Loucy (cell line): ENCODE results near the gene JARID2.

ENCODE experiments used
- H2AFZ ChIP-seq: fragments of 200-600 bp; sonication (generic); 2 replicates; pipeline ENCODE4 v1.6.0; 2016; ENCODE audit warnings: antibody characterized with exemption, mild to moderate bottlenecking, low read length, moderate library complexity
- H3F3A ChIP-seq: fragments of 200-600 bp; 2 replicates; pipeline ENCODE4 v1.6.0; 2016; ENCODE audit warnings: antibody characterized with exemption, low read depth, mild to moderate bottlenecking
- H3K27me3 ChIP-seq: fragments of 200-600 bp; sonication (generic); 2 replicates; pipeline ENCODE4 v1.6.1; 2014; ENCODE audit warnings: low read length, mild to moderate bottlenecking; ENCODE audit not compliant: insufficient read depth, poor library complexity, severe bottlenecking
- H3K36me3 ChIP-seq: fragments of 200-600 bp; sonication (generic); 2 replicates; pipeline ENCODE4 v1.6.1; 2016; ENCODE audit warnings: low read length; ENCODE audit not compliant: insufficient read depth
- H3K4me1 ChIP-seq: fragments of 200-600 bp; sonication (generic); 2 replicates; pipeline ENCODE4 v1.5.1; 2014; ENCODE audit warnings: low read length, mild to moderate bottlenecking; ENCODE audit not compliant: insufficient read depth, poor library complexity, severe bottlenecking
- H3K4me2 ChIP-seq: fragments of 200-600 bp; sonication (generic); 2 replicates; pipeline ENCODE4 v1.6.0; 2014; ENCODE audit warnings: antibody characterized with exemption, low read length, low read depth, mild to moderate bottlenecking; ENCODE audit not compliant: poor library complexity, severe bottlenecking
- H3K4me3 ChIP-seq: fragments of 200-600 bp; sonication (generic); 2 replicates; pipeline ENCODE4 v1.5.1; 2014; ENCODE audit warnings: low read length, mild to moderate bottlenecking, mixed read lengths; ENCODE audit not compliant: poor library complexity, severe bottlenecking
- H3K79me2 ChIP-seq: fragments of 200-600 bp; sonication (generic); 2 replicates; pipeline ENCODE4 v1.6.1; 2014; ENCODE audit warnings: low read length; ENCODE audit not compliant: insufficient read depth
- H3K9ac ChIP-seq: fragments of 200-600 bp; sonication (generic); 2 replicates; pipeline ENCODE4 v1.6.0; 2014; ENCODE audit warnings: mild to moderate bottlenecking, low read depth, low read length, moderate library complexity; ENCODE audit not compliant: poor library complexity, severe bottlenecking
- H3K9me2 ChIP-seq: fragments of 200-600 bp; sonication (generic); replicated peaks from 2 replicates; pipeline ENCODE4 v1.6.1; 2016; ENCODE audit warnings: low read depth, low read length, mixed read lengths
- H3K9me3 ChIP-seq: fragments of 200-600 bp; sonication (generic); 2 replicates; pipeline ENCODE4 v1.6.1; 2014; ENCODE audit warnings: mild to moderate bottlenecking, antibody characterized with exemption, low read length, low read depth; ENCODE audit not compliant: insufficient read depth
- H4K20me1 ChIP-seq: fragments of 200-600 bp; sonication (generic); 2 replicates; pipeline ENCODE4 v1.6.0; 2014; ENCODE audit warnings: antibody characterized with exemption, low read length, mild to moderate bottlenecking; ENCODE audit not compliant: insufficient read depth, poor library complexity, severe bottlenecking
- CTCF ChIP-seq: fragments of 200-600 bp; sonication (generic); conservative IDR thresholded peaks from 2 replicates; pipeline ENCODE4 v1.5.1; 2014; ENCODE audit warnings: mild to moderate bottlenecking, antibody characterized with exemption, low read length
- EZH2phosphoT487 ChIP-seq: fragments of 200-600 bp; IDR thresholded peaks from 2 replicates; pipeline ENCODE4 v1.6.1; 2018; ENCODE audit warnings: antibody characterized with exemption, mild to moderate bottlenecking, moderate library complexity, borderline replicate concordance

The JARID2 gene

GRCh38 chr6:15461127-15461944 is 215.5 kb downstream of the JARID2 start:
- Histone ChIP-seq H3K4me1 (no peaks in the 10 kb centered on the region), H3F3A (no peaks in the 10 kb centered on the region), H3K79me2 (peaks cover 100% of the 10 kb centered on the region)

GRCh38 chr6:15462256-15462655 is 216.4 kb downstream of the JARID2 start:
- Histone ChIP-seq H3K27me3 (no peaks in the 10 kb centered on the region), H3K79me2 (peaks cover 100% of the 10 kb centered on the region), H2AFZ (no peak overlapping the region), H4K20me1 (peaks cover 97% of the 10 kb centered on the region), H3F3A (no peaks in the 10 kb centered on the region), H3K4me1 (no peaks in the 10 kb centered on the region), H3K4me3 (no peak overlapping the region), H3K4me2 (no peak overlapping the region), H3K36me3 (peaks cover 89% of the 10 kb centered on the region), H3K9me3 (no peaks in the 10 kb centered on the region), H3K9ac (no peak overlapping the region), H3K9me2 (no peaks in the 10 kb centered on the region)
- no peak for TF ChIP-seq CTCF
- no peak for TF ChIP-seq EZH2phosphoT487

More at GRCh38 chr6:15461127-15461944, 215.5 kb downstream of the JARID2 start:
- H3K4me3 ChIP-seq, result no peak overlapping the region
- H3K9me2 ChIP-seq, result no peaks in the 10 kb centered on the region
- no peak overlapping the region for H2AFZ ChIP-seq
- H3K36me3 ChIP-seq, result peaks cover 90% of the 10 kb centered on the region
- H3K27me3 ChIP-seq, result no peaks in the 10 kb centered on the region
- H3K4me2 ChIP-seq, result no peak overlapping the region
- TF ChIP-seq CTCF (no peak), EZH2phosphoT487 (no peak)
- no peak overlapping the region for H3K9ac ChIP-seq
- no peaks in the 10 kb centered on the region for H3K9me3 ChIP-seq
- H4K20me1 ChIP-seq, result peaks cover 97% of the 10 kb centered on the region

GRCh38 chr6:15462717-15463525 is 217.1 kb downstream of the JARID2 start:
- Histone ChIP-seq H3K4me3 (no peak overlapping the region), H3K79me2 (peaks cover 100% of the 10 kb centered on the region), H3K36me3 (peaks cover 83% of the 10 kb centered on the region), H3F3A (no peaks in the 10 kb centered on the region), H4K20me1 (peaks cover 97% of the 10 kb centered on the region), H2AFZ (no peak overlapping the region), H3K9me3 (no peaks in the 10 kb centered on the region), H3K4me1 (no peaks in the 10 kb centered on the region), H3K9me2 (no peaks in the 10 kb centered on the region), H3K27me3 (no peaks in the 10 kb centered on the region), H3K9ac (no peak overlapping the region), H3K4me2 (no peak overlapping the region)
- TF ChIP-seq EZH2phosphoT487 (no peak), CTCF (no peak)
